C4-2B (cell line): ENCODE results near the gene CDC42SE2.

ENCODE experiments used
- H3K27ac ChIP-seq: fragments of 450-650 bp; 2 replicates; pipeline ENCODE4 v1.5.1; 2017
- ZFX ChIP-seq: fragments of 450-650 bp; IDR thresholded peaks from 2 replicates; pipeline ENCODE4 v1.6.1; 2017
- TF ChIP-seq, protein P1 (sequence below): fragments of 450-650 bp; conservative IDR thresholded peaks from 2 replicates; pipeline ENCODE4 v1.5.1; 2017; ENCODE audit warnings: mild to moderate bottlenecking

The CDC42SE2 gene

GRCh38 chr5:131436081-131436480, 172.2 kb downstream of the CDC42SE2 start:
- H3K27ac ChIP-seq = no peak overlapping the region
- TF ChIP-seq ZFX = no peak
- TF ChIP-seq, protein P1, sequence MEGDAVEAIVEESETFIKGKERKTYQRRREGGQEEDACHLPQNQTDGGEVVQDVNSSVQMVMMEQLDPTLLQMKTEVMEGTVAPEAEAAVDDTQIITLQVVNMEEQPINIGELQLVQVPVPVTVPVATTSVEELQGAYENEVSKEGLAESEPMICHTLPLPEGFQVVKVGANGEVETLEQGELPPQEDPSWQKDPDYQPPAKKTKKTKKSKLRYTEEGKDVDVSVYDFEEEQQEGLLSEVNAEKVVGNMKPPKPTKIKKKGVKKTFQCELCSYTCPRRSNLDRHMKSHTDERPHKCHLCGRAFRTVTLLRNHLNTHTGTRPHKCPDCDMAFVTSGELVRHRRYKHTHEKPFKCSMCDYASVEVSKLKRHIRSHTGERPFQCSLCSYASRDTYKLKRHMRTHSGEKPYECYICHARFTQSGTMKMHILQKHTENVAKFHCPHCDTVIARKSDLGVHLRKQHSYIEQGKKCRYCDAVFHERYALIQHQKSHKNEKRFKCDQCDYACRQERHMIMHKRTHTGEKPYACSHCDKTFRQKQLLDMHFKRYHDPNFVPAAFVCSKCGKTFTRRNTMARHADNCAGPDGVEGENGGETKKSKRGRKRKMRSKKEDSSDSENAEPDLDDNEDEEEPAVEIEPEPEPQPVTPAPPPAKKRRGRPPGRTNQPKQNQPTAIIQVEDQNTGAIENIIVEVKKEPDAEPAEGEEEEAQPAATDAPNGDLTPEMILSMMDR = no peak

- TF ChIP-seq ZFX = no peak
- TF ChIP-seq, protein P1 = no peak
Measured at GRCh38 chr5:131441184-131441583, 177.3 kb downstream of the CDC42SE2 start.

More at GRCh38 chr5:131441184-131441583, 177.3 kb downstream of the CDC42SE2 start:
- no peak overlapping the region for H3K27ac ChIP-seq
